HG02588 (cell line): ENCODE data around the gene DZANK1.
"Not testable (repeated sequence)": the region's sequence is repeated elsewhere in the genome, so short reads cannot be mapped to it uniquely, and the experiment has no call there.

ENCODE experiments used
- ATAC-seq: cut with Tn5 transposase; IDR thresholded peaks from one replicate; pipeline ENCODE4 v1.9.1; 2021; ENCODE audit warnings: mild to moderate bottlenecking, moderate library complexity; ENCODE audit not compliant: unreplicated experiment

DZANK1 gene

GRCh38 chr20:18443886-18444285 lies 22.9 kb downstream of the DZANK1 start:
- ATAC-seq, result no peak

- ATAC-seq, result no peak
Observed at GRCh38 chr20:18440403-18440802, 26.4 kb downstream of the DZANK1 start.

GRCh38 chr20:18436847-18437246 lies 30.0 kb downstream of the DZANK1 start:
- ATAC-seq, result no peak

GRCh38 chr20:18431206-18431605 lies 35.6 kb downstream of the DZANK1 start:
- no peak for ATAC-seq

GRCh38 chr20:18430172-18430826 lies 36.5 kb downstream of the DZANK1 start:
- ATAC-seq, result no peak

- no peak for ATAC-seq
Observed at GRCh38 chr20:18428490-18429173, 38.2 kb downstream of the DZANK1 start.

- ATAC-seq, result no peak
Observed at GRCh38 chr20:18427214-18427613, 39.6 kb downstream of the DZANK1 start.

GRCh38 chr20:18421608-18422007 lies 45.2 kb downstream of the DZANK1 start:
- no peak for ATAC-seq

GRCh38 chr20:18416486-18416885 lies 50.3 kb downstream of the DZANK1 start:
- no peak for ATAC-seq

GRCh38 chr20:18414140-18414539 lies 52.7 kb downstream of the DZANK1 start:
- no peak for ATAC-seq

GRCh38 chr20:18412221-18412901 lies 54.5 kb downstream of the DZANK1 start:
- ATAC-seq, result peak; percentile 39

GRCh38 chr20:18405826-18406225 lies 61.0 kb downstream of the DZANK1 start:
- ATAC-seq, result no peak

- no peak for ATAC-seq
Observed at GRCh38 chr20:18404172-18404571, 62.7 kb downstream of the DZANK1 start.

GRCh38 chr20:18403269-18403668 lies 63.6 kb downstream of the DZANK1 start:
- ATAC-seq, result no peak

GRCh38 chr20:18401305-18401704 lies 65.5 kb downstream of the DZANK1 start:
- no peak for ATAC-seq

- no peak for ATAC-seq
Observed at GRCh38 chr20:18400460-18400859, 66.4 kb downstream of the DZANK1 start.

GRCh38 chr20:18398713-18399112 lies 68.1 kb downstream of the DZANK1 start:
- ATAC-seq, result not testable (repeated sequence)

- no peak for ATAC-seq
Observed at GRCh38 chr20:18397030-18397429, 69.8 kb downstream of the DZANK1 start.

- ATAC-seq, result no peak
Observed at GRCh38 chr20:18395544-18395943, 71.3 kb downstream of the DZANK1 start.

- ATAC-seq, result no peak
Observed at GRCh38 chr20:18394363-18394762, 72.5 kb downstream of the DZANK1 start.

- no peak for ATAC-seq
Observed at GRCh38 chr20:18391686-18392085, 75.1 kb downstream of the DZANK1 start.

GRCh38 chr20:18390201-18390600 lies 76.6 kb downstream of the DZANK1 start:
- ATAC-seq, result no peak
